Adipose tissue (tissue), 3 donors: ENCODE data around the gene SHMT1. TPM values are rescaled to one million over a fixed set of nuclear protein-coding genes. Genes with fewer than 3 reads are reported as not detected.
"Not testable (repeated sequence)": the region's sequence is repeated elsewhere in the genome, so short reads cannot be mapped to it uniquely, and the experiment has no call there.

ENCODE experiments used
- H3K27ac ChIP-seq: one replicate; pipeline ENCODE4 v1.5.1; 2013; ENCODE audit warnings: low read depth, low read length
- WGBS, 3 donors: extraction: QIAGEN DNeasy Blood & Tissue Kit; methylation state at CpG; one replicate each; pipeline ENCODE4 v1.1.7; 2013; 5-methylcytosine and 5-hydroxymethylcytosine counted together
- polyA plus RNA-seq, 3 donors: library from polyadenylated mRNA; stranded (reverse); fragments of 200-250 nt; gene quantifications; one replicate each; pipeline ENCODE4 v1.2.3, GENCODE V29; 2013
- donor health status: healthy with polysubstance abuse.
- donor health status: Bipolar disorder and iron deficiency.
- donor health status: healthy.

The SHMT1 gene
- 100 to 1,000 TPM in 1 of 3 donors, 10 to 100 TPM in 2; 13.7 to 168 (median 58.8) TPM for polyA plus RNA-seq

DNA sequence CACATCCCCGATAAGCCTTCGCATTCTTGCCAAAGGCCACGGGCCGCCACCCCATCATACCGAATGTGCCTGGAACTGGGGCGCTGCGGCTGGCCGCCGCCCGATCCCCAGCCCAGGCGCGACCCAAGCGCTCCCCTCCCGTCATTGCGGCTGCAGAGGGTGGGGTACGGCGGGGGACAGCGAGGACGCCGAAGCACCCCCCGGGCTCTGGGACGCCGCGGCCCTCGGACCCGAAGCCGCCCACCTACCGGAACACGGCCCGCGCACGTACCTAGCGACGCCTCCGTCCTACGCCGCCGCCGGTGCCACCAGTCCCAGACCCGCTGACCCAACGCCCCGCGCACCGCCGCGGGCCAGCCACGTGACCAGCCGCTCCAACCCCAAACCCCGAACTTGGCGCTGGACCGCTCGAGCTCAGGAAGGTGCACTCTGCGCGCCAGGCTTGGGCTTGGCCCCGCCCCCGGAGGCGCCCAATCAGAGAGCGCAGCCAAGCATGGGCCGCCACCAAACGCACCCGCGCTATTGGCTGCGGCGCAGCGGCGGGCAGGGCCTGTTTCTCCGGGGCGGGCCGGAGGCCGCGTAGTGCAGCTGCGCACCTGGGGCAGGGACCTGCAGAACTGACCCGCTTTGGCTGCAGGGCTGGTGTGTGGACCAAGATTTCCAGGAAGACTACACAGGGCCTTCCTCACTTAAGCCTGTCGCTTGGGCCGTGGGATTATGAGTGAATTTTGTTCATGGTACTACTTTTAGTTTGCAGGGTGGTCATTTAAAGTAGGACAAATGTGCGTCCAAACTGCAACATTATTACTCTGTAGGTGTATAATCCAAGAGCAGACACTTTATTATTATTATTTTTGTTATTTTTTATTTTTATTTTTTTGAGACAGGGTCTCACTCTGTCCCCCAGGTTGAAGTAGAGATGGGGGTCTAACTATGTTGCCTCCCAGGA, at the start of gene SHMT1:
Gene SHMT1 (minus strand): TSS at position 450 of the 949 bp plus-strand sequence. CDS start 7,569 bp downstream, outside the sequence.
- no peak within 1 kb of the TSS for H3K27ac ChIP-seq
- 1% methylated on average over 73 to 76 of the region's 76 CpGs for WGBS, 3 donors

DNA sequence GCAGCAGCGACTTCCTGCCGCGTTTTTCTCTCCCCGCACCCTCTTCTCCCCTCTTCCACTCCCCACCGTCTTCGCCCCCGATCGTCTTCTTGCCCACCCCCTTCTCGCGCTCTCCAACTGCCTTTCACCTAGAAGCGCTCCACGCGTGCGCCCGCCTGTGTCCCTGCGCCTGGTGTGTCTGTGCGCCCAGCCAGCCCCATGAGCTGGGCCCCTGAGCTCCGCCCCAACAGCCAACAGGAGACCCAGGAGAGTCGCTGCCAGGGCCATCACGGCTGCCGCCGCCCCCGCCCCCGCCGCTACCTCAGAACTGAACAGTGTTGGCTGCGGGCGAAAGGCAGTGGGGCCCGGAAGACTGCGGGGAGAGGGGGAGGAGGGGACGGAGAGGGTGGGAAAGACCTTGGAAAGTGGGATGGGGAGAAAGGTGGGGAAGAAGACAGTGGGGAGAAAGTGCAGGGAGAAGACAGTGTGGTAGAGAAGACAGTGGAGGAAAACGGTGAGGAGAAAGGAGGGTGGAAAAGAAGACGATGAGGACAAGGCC, 48.7 kb upstream of the SHMT1 start:
- no CpG with 5 or more reads among the region's 32 CpGs for whole genome bisulfite sequencing, 3 donors
- H3K27ac ChIP-seq, result not testable (repeated sequence)

DNA sequence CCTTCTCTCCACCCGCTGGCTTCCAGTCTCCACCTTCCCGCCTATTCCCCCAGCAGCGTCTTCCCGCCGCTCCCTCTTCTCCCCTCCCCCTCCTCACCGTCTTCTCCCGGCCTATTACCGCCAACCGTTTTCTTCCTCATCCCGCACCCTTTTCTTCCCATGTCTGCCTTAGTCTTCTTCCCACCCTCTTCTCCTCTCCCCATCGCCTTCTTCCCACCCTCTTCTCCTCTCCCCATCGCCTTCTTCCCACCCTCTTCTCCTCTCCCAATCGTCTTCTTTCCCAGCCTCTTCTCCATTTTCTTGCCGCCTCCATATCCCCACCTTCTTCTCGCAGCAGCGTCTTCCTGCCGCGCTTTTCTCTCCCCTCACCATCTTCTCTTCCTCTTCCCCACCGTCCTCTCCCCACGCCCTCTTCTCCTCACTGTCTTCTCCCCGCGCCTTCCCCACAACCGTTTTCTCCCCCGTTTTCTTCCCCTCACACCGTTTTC, 48.1 kb upstream of the SHMT1 start:
- not testable (repeated sequence) for H3K27ac ChIP-seq
- 1 to 2% (median 1%) methylated on average over 17 to 21 of the region's 25 CpGs for WGBS, 3 donors

DNA sequence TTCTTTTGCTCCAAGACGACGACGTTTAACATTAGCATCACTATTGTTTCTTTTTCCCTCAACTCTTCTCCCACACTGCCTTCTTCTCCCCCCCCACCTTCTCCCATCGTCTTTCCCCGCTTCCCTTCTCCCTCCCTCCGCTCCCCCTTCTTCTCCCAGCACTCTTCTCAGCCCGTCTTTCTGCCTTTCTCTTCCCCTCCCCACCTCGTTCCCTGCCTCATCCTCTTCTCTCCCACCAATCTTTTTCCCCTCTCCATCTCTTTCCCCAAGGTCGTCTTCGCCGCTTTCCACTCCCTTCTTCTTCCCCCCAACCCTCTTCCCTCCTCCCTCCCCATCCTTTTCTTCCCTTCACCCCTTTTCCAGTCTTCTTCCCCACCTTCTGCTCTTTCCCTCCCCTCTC, 47.4 kb upstream of the SHMT1 start:
- not testable (repeated sequence) for H3K27ac ChIP-seq
- WGBS, 3 donors, result 12 to 21% (median 18%) methylated on average over 8 to 11 of the region's 11 CpGs

DNA sequence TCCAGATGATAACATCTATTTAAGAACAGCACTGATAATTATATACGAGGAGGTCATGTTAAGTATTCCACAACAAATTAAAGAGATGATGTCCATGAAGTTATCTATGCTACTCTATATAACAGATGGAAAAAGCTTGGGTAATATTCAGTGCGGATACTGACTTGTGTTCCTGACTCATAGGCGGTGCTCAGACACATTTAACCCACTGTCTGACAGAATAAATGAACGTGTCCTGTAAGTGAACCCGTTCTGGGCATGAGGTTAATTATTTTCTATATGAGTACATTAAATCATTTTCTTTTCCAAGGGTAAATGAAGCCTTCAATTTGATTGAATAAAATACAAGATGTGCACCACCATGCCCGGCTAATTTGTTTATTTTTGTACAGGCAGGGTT, 46.0 kb upstream of the SHMT1 start:
- not testable (repeated sequence) for H3K27ac ChIP-seq
- WGBS, 3 donors, result 27 to 44% (median 38%) methylated on average over 6 of the region's 6 CpGs

DNA sequence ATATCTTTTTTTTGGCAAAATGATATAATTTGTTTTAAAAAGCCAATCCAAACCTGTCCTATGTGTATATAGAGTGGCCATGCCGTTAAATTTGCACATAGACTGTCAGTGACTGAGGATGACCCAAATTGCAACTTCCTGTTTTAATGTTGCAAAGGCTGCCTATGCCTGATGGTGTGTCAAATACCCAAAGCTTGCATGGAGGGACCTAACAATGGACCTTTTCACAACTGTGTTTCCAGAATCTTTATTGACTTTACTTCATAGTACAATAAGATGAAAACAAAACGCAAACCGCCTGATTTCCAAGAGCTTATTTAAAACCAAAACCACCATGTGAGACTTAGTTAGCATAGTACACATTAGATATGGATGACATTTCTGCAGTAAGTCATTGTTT, 45.6 kb upstream of the SHMT1 start:
- H3K27ac ChIP-seq, result not testable (repeated sequence)
- WGBS, 3 donors, result 26 to 43% (median 40%) methylated on average over 3 of the region's 3 CpGs

DNA sequence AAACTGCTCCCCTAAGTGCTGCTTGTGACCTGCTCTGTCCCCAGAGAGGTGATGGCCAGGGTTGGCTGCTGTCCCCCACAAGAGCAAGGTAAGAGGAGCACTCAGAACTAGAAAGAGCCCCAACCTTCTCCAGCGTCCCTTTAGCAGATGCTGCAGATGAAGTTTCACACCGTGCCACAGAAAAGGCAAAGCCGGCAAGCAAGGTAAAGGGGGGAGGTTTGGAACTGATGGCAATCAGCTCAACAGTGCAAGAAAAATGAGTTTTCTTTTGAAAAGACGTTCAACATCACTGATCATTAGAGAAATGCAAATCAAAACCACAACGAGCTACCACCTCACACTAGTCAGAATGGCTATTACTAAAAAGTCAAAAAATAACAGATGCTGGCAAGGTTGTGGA, 40.3 kb upstream of the SHMT1 start:
- H3K27ac ChIP-seq, result not testable (repeated sequence)
- WGBS, 3 donors, result 17 to 76% methylated on average over 1 to 3 of the region's 5 CpGs; no CpG with 5 or more reads in 1 of the 3 donors

DNA sequence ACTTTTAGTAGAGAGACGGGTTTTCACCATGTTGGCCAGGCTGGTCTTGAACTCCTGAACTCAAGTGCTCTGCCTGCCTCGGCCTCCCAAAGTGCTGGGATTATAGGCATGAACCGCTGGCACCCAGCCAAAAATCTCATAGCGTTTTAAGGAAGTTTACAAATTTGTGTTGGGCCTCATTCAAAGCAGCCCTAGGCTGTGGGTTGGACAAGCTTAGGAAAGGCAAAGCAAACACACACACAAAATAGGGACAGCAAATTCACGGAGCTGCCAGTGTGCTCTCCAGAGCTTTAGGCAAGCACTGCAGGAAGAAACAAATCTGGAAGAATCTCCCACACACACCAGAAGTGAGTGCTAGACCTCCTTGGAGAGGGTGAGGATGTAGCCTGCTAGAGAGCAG, 39.8 kb upstream of the SHMT1 start:
- 2 to 27% (median 7%) methylated on average over 4 of the region's 5 CpGs for WGBS, 3 donors
- not testable (repeated sequence) for H3K27ac ChIP-seq

DNA sequence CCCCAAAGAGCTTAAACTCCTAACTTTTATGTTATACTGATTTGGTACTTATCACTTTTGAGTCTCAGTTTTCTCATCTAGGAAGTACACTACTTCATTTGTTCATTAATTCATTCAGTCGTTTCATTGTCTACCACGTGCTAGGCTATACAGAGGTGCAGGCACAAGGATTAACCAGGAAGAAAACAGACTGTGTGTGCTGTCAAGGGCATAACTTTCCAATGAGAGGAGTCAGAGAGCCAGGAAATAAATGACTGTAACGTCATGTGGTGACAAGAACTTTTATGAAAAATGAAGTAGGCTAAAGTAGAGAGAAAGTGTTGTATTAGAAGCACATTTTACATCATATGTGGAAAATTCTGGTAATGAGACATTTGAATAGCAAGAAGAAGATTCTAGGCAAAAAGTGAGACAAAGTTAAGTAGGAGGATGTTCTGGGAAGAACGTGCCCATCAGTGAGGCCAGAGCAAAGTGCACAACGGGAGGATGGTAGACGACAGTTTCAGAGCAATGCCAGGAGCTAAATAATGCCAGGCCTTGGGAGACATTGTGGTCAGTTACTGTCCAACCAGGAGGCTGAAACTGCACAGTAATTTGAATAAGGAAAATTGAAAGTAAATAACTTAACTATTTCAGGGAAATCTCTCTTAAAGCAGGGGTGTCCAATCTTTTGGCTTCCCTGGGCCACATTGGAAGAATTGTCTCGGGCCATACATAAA, 38.7 kb upstream of the SHMT1 start:
- H3K27ac ChIP-seq, result not testable (repeated sequence)
- WGBS, 3 donors, result 54 to 61% (median 54%) methylated on average over 5 to 7 of the region's 7 CpGs

DNA sequence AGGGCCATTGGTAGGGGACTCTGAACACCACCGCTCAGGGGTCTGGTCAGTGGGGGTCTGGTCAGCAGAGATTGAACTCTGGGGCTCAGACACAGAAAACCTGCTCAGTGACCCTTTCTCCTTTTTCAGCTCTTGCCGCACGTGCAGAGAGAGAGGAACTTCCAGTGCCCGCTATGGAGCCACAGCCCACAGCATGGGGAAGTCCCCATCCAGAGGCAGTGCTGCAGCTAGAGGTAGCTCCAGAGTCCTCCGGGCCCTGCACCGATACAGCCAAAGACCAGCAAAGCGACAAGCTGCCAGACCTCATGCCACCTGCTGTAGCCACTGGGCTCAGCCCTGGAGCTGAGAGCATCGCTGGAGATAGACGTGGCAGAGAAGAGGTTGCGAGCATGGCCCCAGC, 25.4 kb upstream of the SHMT1 start:
- H3K27ac ChIP-seq, result not testable (repeated sequence)
- WGBS, 3 donors, result 45 to 83% (median 46%) methylated on average over 1 to 5 of the region's 10 CpGs

DNA sequence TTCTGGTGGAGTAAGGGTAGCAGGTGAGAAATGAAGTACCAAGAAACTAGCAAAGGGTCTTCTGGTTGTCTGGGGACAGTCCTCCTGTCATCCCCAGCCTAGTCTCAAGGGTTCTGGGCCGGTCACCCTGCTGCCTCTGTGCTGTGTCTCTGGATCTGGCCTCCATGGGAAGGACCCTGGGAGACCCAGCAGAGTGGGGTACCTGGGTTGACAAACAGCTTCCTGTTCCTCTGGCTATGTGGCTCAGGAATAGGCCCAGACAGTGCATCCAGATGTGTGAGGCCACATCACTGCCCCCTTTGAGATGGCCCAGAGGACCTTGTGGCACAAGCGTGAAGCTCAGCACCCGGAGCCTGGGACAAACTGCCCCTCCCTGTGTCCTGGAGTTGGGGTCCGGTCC, 24.9 kb upstream of the SHMT1 start:
- WGBS, 3 donors, result 82 to 87% (median 83%) methylated on average over 3 to 4 of the region's 4 CpGs

DNA sequence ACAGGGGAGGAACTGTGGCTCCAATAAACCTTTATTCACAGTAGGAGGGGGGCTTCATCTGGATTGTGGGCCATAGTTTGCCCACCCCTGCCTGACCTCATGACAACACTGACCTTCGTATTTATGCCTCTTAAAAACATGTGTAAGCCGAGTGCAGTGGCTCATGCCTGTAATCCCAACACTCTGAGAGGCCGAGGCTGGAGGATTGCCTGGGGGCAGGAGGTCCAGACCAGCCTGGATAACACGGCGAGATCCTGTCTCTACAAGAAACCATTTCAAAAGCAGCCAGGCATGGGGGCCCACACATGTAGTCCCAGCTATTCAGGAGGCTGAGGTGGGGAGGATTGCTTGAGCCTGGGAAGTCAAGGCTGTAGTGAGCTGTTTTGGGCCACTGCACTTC, 24.2 kb upstream of the SHMT1 start:
- 81 to 83% (median 82%) methylated on average over 5 of the region's 5 CpGs for WGBS, 3 donors
- H3K27ac ChIP-seq, result not testable (repeated sequence)

More for the DNA sequence above, 24.9 kb upstream of the SHMT1 start:
- H3K27ac ChIP-seq, result not testable (repeated sequence)

DNA sequence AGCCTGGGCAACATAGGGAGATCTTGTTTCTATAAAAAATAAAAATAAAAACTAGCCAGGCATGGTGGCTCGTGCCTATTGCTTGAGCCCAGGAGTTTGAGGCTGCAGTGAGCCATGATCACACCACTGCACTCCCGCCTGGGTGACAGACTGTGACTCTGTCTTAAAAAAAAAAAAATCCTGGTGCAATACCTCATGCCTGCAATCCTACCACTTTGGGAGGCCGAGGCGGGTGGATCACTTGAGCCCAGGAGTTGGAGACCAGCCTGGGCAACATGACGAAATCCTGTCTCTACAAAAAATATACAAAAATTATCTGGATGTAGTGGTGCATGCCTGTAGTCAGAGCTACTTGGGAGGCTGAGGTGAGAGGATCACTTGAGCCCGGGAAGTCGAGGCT, 20.9 kb upstream of the SHMT1 start:
- 72 to 86% (median 79%) methylated on average over 7 of the region's 7 CpGs for WGBS, 3 donors

DNA sequence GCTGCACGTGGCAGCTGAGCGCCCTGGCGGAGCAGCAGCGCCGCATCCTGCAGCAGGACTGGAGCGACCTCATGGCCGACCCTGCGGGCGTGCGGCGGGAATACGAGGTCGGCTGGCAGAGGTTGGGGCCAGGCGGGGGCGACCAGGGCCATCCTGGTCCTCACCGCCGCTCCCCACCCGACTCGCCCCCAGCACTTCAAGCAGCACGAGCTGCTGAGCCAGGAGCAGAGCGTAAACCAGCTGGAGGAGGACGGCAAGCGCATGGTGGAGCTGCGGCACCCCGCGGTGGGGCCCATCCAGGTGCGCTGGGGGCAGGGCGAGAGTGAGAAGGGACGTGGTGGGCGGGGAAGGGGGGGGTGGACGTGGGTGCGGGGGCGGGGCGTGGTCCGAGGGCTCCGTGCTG, 19.7 kb upstream of the SHMT1 start:
- H3K27ac ChIP-seq, result not testable (repeated sequence)
- WGBS, 3 donors, result 4 to 14% (median 12%) methylated on average over 26 to 36 of the region's 36 CpGs

More for the DNA sequence above, 20.9 kb upstream of the SHMT1 start:
- not testable (repeated sequence) for H3K27ac ChIP-seq

DNA sequence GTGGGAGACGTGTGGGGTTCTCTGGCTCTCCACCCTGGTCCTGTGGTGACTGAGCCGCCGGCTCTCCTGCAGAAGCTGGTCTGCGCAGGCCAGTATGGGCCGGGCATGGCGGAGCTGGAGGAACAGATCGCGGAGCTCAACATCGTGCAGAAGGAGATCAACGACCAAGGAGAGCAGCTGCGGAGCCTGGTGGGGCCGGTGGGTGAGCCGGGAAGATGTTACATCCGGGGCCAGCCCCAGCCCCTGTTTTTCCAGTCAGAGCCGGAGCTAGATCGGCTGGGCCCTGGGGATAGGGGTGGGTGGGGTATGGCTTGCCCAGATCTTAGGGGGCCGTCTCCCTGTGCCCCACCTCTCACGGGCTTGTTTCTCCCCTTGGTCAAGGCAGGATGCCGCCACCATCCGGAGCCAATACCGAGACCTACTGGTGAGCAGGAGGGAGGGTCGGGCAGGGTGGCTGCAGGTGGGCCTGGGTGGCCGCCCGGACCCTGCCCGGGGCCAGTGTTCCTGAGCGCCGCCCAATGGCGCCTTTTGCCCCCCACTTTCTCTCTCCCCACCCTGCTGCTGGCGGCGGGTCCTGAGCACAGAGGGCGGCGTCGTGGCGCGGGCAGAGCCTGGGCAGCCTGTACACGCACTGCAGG, 19.2 kb upstream of the SHMT1 start:
- no peak overlapping the region for H3K27ac ChIP-seq
- 55 to 62% (median 61%) methylated on average over 28 to 36 of the region's 36 CpGs for WGBS, 3 donors

DNA sequence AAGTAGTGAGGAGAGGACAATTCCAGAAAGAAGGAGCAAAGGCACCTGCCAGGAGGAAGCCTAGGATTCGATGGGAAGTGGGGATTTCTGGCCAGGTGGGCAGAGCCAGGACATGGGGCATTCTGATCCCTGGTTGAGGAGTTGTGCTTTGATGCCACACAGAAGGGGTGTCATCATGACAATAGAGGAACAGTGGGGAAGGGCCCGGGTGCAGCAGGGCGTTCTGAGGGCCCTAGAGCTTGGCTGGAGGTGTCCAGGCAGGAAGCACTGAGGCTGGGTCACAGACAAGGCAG, 18.5 kb upstream of the SHMT1 start:
- 76 to 83% (median 79%) methylated on average over 3 of the region's 3 CpGs for whole genome bisulfite sequencing, 3 donors
- H3K27ac ChIP-seq, result no peak overlapping the region

DNA sequence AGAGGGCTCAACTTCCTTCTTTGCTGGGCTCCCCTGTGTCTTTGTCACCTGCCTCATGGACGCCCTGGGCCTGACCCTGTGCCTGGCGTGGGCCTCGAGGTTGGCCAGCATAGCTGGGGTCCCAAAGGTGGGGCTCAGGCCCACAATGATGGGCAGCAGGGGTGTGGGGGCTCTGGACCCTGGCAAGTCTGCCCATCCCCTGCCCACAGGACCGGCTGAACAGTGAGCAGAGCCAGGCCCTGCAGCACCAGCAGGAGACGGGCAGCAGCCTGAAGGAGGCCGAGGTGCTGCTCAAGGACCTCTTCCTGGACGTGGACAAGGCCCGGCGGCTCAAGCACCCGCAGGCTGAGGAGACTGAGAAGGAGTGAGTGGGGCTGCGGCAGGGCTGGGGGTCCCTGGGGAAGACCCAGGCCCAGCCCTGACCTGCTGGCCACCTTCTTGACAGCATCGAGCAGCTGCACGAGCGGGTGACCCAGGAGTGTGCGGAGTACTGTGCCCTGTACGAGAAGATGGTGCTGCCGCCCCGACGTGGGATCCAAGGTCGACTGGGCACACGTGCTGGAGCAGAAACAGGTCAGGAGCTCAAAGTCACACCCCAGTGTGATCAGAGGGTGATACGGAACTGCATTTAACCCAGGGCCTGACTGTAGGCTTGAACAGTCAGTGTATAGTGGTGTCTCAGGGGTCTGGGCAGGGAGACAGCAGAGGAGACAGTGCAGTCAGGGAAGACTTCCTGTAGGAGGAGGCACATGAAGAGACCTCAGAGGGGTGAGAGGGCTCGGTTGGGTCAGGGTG, 18.0 kb upstream of the SHMT1 start:
- WGBS, 3 donors, result 74 to 84% (median 82%) methylated on average over 23 of the region's 23 CpGs
- H3K27ac ChIP-seq, result no peak overlapping the region
